OCI-LY3 (cell line): ENCODE results near the gene LARGE1.

Experiments used
- EZH2phosphoT487 ChIP-seq: fragments of 200-600 bp; shearing (Covaris generic); IDR thresholded peaks from 2 replicates; pipeline ENCODE4 v1.6.1; 2018; ENCODE audit warnings: antibody characterized with exemption, mixed run types, low read depth
- TF ChIP-seq, protein P1 (sequence below): fragments of 200-600, 300-600 bp; sonication (generic); IDR thresholded peaks from 2 replicates; pipeline ENCODE4 v1.5.1; 2014; ENCODE audit warnings: antibody characterized with exemption, low read length, low read depth

DNA sequence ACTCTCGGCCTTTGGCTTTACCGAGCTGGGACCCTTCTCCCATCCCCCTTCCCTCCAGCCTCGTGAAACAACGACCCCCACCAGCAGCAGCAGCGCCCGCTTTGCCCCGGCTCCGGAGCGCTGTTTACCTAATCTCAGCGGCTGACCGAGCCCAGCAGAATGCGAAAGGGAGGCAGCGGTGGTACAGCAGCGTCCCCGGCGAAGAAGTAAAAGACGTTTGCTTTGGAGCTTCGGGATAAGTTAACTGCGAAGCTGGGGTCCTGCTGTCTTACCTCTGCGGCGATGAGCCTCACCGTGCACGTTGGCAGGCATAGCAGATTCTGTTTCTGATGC is 2.0 kb upstream of the LARGE1 start:
- TF ChIP-seq, protein P1, sequence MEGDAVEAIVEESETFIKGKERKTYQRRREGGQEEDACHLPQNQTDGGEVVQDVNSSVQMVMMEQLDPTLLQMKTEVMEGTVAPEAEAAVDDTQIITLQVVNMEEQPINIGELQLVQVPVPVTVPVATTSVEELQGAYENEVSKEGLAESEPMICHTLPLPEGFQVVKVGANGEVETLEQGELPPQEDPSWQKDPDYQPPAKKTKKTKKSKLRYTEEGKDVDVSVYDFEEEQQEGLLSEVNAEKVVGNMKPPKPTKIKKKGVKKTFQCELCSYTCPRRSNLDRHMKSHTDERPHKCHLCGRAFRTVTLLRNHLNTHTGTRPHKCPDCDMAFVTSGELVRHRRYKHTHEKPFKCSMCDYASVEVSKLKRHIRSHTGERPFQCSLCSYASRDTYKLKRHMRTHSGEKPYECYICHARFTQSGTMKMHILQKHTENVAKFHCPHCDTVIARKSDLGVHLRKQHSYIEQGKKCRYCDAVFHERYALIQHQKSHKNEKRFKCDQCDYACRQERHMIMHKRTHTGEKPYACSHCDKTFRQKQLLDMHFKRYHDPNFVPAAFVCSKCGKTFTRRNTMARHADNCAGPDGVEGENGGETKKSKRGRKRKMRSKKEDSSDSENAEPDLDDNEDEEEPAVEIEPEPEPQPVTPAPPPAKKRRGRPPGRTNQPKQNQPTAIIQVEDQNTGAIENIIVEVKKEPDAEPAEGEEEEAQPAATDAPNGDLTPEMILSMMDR = no peak
- TF ChIP-seq EZH2phosphoT487 = no peak
